MCF 10A (cell line): Measurements from ENCODE around the gene COL13A1. TPM values are rescaled to one million over a fixed set of nuclear protein-coding genes. Genes with fewer than 3 reads are reported as not detected.

Source experiments
- BruUV-seq: library from RNA; stranded (reverse); fragments of 400-500 nt; replicated peaks from 2 replicates; lab custom pipeline; 2021; lab: Mats Ljungman, UMichigan
- CTCF ChIA-PET: fragments of 300-600 bp; sonication (Branson Sonifier 250); formaldehyde crosslinking; extraction: SDS; loops from one replicate; lab custom pipeline; 2021; ENCODE audit warnings: antibody characterized with exemption, inconsistent platforms; lab: Yijun Ruan, JAX
- POLR2A ChIA-PET: fragments of 300-600, 350-650 bp; sonication (Branson Sonifier 250); formaldehyde crosslinking; extraction: SDS; loops from one replicate; lab custom pipeline; 2020; ENCODE audit warnings: antibody characterized with exemption, inconsistent platforms; lab: Yijun Ruan, JAX
- DNase-seq: peaks from one replicate; pipeline ENCODE4 v3.0.0-alpha.2; 2018; ENCODE audit not compliant: unreplicated experiment
- H3K27ac Mint-ChIP-seq: one replicate; pipeline ENCODE4 v1.8.0; 2022; ENCODE audit warnings: mild to moderate bottlenecking, low read depth, mixed read lengths; ENCODE audit not compliant: unreplicated experiment
- H3K27me3 Mint-ChIP-seq: one replicate; pipeline ENCODE4 v1.8.0; 2022; ENCODE audit warnings: mixed read lengths; ENCODE audit not compliant: insufficient read depth, unreplicated experiment
- H3K36me3 Mint-ChIP-seq: one replicate; pipeline ENCODE4 v1.8.0; 2022; ENCODE audit warnings: mild to moderate bottlenecking, moderate library complexity, mixed read lengths; ENCODE audit not compliant: insufficient read depth, unreplicated experiment
- H3K4me1 Mint-ChIP-seq: one replicate; pipeline ENCODE4 v1.8.0; 2022; ENCODE audit warnings: mixed read lengths; ENCODE audit not compliant: insufficient read depth, unreplicated experiment
- H3K4me3 Mint-ChIP-seq: one replicate; pipeline ENCODE4 v1.8.0; 2022; ENCODE audit warnings: mild to moderate bottlenecking, moderate library complexity, mixed read lengths; ENCODE audit not compliant: unreplicated experiment
- H3K9me3 Mint-ChIP-seq: one replicate; pipeline ENCODE4 v1.8.0; 2022; ENCODE audit warnings: mixed read lengths; ENCODE audit not compliant: unreplicated experiment
- intact Hi-C: fragments of 100-400 bp; cut with micrococcal nuclease; formaldehyde crosslinking; loops from 2 replicates; pipeline ENCODE4 v1.14.1; 2022
- total RNA-seq: library from RNA; stranded (reverse); gene quantifications from 2 replicates; pipeline ENCODE4 v1.2.3, GENCODE V29; 2022
- TF ChIP-seq, protein P1 (sequence below): fragments of 200-600 bp; IDR thresholded peaks from one replicate; pipeline ENCODE4 v1.8.0; 2022; ENCODE audit warnings: antibody characterized with exemption, mild to moderate bottlenecking; ENCODE audit not compliant: unreplicated experiment

The COL13A1 gene
- total RNA-seq, 1 experiment from 2014 or later, result 0.47 TPM

DNA sequence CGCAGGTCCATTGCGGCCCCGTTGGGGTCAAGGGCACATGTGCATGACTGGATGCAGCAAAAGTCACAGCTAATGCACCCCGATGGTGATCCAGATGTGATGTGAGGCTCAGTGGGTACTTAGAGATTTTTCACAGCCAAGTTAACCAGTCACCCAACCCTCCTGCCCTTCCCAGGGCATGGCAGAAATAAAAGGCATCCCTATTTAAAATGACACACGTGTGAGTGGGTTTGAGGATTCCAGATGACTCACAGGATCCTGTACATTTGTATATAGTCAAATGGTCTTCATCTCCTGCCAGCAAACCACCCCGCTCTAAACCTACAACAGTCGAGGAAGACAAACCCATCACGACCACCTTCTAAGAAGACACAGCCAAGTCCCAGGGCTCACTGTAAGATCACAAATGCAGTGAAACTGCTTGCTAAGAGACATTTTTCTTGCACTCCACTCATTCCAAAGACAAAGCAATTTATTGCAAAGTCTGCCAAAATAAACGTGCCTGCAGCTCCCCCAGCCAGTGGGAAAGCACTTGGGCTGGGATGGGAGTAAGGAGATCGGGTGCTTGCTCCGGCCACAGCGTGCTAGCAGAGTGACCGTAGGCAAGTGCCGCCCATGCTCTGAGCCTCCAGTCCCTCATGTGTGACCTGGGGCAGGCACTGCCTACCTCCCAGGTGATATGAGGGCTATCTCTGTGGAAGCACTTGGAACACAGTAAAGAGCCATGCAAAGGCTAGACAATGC is 164.4 kb downstream of the COL13A1 start:
- TF ChIP-seq, protein P1, sequence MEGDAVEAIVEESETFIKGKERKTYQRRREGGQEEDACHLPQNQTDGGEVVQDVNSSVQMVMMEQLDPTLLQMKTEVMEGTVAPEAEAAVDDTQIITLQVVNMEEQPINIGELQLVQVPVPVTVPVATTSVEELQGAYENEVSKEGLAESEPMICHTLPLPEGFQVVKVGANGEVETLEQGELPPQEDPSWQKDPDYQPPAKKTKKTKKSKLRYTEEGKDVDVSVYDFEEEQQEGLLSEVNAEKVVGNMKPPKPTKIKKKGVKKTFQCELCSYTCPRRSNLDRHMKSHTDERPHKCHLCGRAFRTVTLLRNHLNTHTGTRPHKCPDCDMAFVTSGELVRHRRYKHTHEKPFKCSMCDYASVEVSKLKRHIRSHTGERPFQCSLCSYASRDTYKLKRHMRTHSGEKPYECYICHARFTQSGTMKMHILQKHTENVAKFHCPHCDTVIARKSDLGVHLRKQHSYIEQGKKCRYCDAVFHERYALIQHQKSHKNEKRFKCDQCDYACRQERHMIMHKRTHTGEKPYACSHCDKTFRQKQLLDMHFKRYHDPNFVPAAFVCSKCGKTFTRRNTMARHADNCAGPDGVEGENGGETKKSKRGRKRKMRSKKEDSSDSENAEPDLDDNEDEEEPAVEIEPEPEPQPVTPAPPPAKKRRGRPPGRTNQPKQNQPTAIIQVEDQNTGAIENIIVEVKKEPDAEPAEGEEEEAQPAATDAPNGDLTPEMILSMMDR, result no peak
- POLR2A ChIA-PET, result no interaction called here
- Mint-ChIP-seq H3K27ac (no peak overlapping the region), H3K36me3 (no peaks in the 10 kb centered on the region), H3K9me3 (no peaks in the 10 kb centered on the region), H3K27me3 (peaks cover 48% of the 10 kb centered on the region), H3K4me3 (no peak overlapping the region), H3K4me1 (no peaks in the 10 kb centered on the region)
- CTCF ChIA-PET, result no interaction called here
- no TSS peak for BruUV-seq
- intact Hi-C loops, result no loop called here
- DNase-seq, result no peak

DNA sequence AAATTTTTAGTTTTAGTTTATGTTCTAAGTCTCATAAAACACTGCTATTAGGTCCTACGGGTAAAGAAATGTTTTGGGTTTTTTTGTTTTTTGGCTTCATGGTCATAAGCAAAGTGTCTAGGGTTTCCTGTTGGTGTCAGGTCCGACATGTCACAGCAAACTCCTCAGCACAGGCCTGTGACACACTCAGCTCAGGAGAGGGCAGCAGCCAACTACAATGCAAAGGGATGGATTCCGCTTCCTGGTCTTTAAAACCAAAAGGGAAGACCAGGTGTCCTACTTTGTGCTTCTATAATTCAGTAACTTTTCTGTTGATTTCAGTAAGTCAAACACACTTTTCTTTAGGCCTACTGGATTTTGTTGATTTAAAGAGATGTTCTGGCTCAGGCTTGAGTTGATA is 167.1 kb downstream of the COL13A1 start:
- H3K4me3 Mint-ChIP-seq, result no peak overlapping the region
- H3K36me3 Mint-ChIP-seq, result no peaks in the 10 kb centered on the region
- no TSS peak for BruUV-seq
- H3K9me3 Mint-ChIP-seq, result no peaks in the 10 kb centered on the region
- H3K27ac Mint-ChIP-seq, result no peak overlapping the region
- POLR2A ChIA-PET, result no interaction called here
- CTCF ChIA-PET, result interaction anchor here (0.5 to 1.5 kb wide), 4 partner anchors 9 to 426 kb away, joined by 3 to 6 read pairs (median 4); no protein-coding TSS in a partner anchor
- intact Hi-C loops, result no loop called here
- H3K4me1 Mint-ChIP-seq, result no peaks in the 10 kb centered on the region
- peak; percentile 25 for DNase-seq
- H3K27me3 Mint-ChIP-seq, result peaks cover 59% of the 10 kb centered on the region
- TF ChIP-seq, protein P1, result no peak

DNA sequence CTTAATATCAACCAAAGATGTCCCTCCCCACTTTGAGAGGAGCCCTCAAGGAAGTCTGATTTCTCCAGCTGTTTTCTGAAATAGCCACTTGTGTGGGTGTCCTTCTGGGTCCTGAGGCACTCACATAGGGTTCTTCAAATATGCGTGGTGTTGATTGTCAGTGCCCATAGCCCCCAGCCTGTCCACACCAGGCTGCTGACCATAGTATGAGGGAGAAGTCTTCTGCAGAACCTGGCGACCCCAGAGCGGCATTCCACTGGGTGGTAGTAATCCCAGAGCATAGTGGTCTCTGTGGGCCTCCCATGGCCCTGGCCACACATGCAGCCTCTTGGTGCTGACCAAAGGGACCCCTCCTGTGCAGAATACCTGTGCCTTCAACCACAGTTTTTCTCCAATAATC is 168.3 kb downstream of the COL13A1 start:
- Mint-ChIP-seq H3K27ac (no peak overlapping the region), H3K4me3 (no peak overlapping the region), H3K9me3 (no peaks in the 10 kb centered on the region), H3K36me3 (no peaks in the 10 kb centered on the region), H3K4me1 (no peaks in the 10 kb centered on the region), H3K27me3 (peaks cover 63% of the 10 kb centered on the region)
- ChIA-PET POLR2A (no interaction called here), CTCF (interaction anchor here (1.2 to 1.4 kb wide), 2 partner anchors 11 to 12 kb away, joined by 4 to 8 read pairs; no protein-coding TSS in a partner anchor)
- TF ChIP-seq, protein P1, result no peak
- intact Hi-C loops, result no loop called here
- no peak for DNase-seq
- no TSS peak for BruUV-seq

DNA sequence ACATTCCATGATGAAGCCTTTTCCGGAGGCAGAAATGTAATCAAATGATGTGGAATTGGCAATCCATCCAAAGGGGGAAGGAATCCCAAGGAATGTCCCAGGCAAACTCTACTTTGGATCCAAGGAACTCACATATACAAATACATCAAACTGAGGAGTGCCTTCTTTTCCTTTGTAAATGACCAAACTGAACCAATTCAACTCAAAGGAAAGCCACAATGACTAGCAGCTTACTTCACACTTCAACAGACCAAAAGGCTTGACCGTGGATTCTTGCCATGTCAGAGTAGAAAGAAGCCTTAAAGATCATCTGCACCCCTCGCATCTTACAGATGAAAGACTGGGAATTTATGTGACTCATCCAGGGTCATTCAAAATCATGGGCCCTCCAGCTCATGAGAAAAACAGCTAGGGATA is 171.3 kb downstream of the COL13A1 start:
- H3K36me3 Mint-ChIP-seq, result no peaks in the 10 kb centered on the region
- H3K4me1 Mint-ChIP-seq, result peaks cover 4% of the 10 kb centered on the region
- intact Hi-C loops, result no loop called here
- H3K27me3 Mint-ChIP-seq, result peaks cover 71% of the 10 kb centered on the region
- no peak overlapping the region for H3K27ac Mint-ChIP-seq
- H3K9me3 Mint-ChIP-seq, result no peaks in the 10 kb centered on the region
- no peak overlapping the region for H3K4me3 Mint-ChIP-seq
- ChIA-PET CTCF (no interaction called here), POLR2A (no interaction called here)
- DNase-seq, result no peak
- TF ChIP-seq, protein P1, result no peak
- no TSS peak for BruUV-seq
